HG02642 (cell line): Measurements from ENCODE around the gene KDM2B.

Experiments
- ATAC-seq: cut with Tn5 transposase; IDR thresholded peaks from one replicate; pipeline ENCODE4 v1.9.1; 2021; ENCODE audit warnings: mild to moderate bottlenecking; ENCODE audit not compliant: unreplicated experiment, poor library complexity

Gene KDM2B

DNA sequence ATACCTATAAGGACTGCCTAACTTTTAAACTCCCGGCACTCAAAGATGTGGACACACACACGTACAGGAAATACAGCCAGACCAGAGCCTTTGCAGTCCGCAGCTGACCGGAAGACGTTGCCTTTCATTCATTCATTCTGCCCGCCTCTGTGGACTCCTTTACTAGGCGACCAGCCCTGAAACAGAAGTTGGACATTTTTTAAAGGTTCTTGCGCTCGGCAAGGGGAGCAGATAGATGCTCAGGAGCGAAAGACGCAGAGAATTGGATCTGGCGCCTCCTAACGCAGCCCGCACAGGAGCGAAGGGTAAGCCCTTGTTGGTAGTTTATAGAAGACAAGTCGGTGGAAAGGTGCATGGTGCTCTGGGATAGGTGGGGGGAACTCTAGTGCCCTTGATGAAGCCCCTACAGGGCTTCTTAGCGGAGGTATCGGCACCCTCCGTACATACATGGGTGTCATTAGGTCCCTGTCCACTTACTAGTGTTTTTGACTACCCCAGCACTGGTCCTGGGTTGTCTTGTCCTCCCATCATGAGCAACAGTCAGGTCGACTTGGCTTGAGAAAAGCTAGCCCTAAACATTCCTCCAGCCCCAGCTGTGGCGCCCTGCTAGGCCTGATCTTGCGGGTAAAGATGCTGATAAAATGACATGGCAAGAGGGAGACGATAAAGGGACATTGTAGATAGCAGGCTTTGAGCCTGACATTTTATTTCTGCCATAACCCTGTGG, at the start of gene KDM2B:
Gene KDM2B (minus strand): TSS at position 65 of the 727 bp plus-strand sequence. CDS start 112 bp downstream, outside the sequence.
- no peak for ATAC-seq

DNA sequence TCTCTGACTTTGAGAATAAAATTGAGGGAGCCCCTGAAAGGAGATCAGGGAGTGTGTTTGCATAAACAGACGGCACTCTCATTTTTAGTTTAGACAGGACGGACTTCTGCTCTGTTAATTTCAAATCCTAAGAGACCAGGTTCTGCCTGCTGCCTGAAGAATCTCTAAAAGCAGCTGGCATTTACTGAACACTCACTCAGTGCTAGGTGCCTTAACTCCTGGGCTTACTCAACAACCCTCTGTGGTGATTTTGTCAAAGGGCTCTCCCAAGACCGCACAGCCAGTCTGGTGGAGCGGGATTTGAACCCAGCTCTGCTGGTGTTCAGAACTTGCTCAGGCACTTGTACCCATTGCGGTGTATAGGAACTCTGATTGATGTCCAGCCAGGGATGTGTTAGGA, 47.7 kb upstream of the KDM2B start:
- no peak for ATAC-seq

DNA sequence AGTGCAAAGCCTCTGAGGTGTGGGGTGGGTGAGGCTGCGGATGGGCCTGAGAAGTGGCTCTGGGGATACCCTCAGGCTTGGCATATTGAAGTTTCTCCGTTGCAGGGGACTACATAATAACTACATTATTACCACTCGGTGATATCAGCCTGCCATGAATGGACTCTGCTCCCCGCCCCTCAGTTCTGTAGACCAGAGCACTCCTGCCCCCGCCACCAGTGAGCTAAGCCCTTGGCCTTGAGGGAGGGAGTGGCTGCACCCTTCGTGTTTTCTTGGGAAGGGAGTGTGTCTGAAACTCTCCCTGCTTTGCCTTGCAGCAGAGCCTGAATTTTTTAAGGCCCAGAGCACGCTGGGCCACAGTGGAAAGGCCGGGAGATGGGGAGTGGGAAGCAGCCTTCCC, 47.2 kb upstream of the KDM2B start:
- no peak for ATAC-seq

DNA sequence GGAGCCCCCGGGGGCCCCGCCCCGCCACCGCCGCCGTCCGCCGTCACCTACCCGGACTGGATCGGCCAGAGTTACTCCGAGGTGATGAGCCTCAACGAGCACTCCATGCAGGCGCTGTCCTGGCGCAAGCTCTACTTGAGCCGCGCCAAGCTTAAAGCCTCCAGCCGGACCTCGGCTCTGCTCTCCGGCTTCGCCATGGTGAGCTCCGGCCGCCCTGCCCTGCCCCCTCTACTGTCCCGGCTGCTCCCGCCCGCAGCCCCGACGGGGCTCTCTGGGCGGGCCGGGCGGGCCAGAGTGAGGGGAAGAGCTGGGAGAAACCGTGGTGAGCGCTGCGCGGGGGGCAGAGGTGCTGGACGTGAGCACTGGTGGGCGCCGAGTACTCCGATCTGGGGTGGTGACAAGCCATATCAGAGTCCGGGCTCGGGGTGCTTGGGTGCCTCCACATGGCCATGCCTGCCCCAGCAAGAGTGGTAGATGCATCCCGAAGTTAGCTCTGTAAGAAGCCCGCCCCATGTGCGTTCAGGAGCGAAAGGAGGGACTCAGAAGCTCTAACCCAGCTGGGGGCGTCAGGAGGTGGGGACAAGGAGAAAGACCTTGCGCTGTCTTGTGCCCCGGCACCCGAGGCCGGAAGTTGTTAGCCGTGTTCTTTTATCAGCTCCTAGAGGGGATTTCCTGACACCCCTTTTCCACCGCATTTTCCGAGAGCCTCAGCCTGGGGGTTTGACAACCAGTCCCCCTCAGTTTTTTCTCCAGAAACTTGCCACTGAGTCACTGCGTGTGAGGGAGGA, 46.2 kb upstream of the KDM2B start:
- ATAC-seq: peak; percentile 36

DNA sequence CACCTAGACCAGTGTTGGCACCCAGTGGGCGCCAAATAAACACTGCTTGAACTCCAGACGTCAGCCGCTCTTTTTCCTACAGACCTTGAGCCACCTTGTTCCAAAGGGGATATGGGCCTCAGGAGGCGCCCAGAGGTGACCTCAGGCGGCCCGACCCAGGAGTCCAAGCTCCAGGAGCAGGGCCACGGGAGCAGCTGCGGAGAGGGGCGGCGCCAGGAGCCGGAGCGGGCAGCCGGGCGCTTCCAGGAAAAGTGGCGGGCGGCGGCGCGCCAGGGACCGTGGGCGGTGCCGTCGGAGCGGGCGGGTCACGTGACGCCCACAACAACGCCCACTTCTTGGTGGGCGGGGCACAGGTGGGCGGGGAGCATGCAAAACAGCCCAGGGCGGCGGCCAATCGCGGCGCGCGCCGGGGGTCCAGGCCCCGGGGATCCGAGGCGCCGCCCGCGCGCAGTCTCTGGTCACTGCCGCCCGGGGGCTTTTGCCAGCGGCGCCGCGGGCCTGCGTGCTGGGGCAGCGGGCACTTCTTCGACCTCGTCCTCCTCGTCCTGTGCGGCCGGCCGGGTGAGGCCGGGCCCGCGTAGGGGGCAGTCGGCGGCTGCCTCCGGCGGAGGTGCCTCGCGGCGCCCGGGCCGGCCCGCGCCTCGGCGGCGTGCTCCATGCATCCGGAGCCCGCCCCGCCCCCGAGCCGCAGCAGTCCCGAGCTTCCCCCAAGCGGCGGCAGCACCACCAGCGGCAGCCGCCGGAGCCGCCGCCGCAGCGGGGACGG, 45.4 kb upstream of the KDM2B start, which contains the start of gene ORAI1:
Gene ORAI1 (plus strand): TSS at position 444 of the 766 bp plus-strand sequence.
- peak; percentile 77 for ATAC-seq

DNA sequence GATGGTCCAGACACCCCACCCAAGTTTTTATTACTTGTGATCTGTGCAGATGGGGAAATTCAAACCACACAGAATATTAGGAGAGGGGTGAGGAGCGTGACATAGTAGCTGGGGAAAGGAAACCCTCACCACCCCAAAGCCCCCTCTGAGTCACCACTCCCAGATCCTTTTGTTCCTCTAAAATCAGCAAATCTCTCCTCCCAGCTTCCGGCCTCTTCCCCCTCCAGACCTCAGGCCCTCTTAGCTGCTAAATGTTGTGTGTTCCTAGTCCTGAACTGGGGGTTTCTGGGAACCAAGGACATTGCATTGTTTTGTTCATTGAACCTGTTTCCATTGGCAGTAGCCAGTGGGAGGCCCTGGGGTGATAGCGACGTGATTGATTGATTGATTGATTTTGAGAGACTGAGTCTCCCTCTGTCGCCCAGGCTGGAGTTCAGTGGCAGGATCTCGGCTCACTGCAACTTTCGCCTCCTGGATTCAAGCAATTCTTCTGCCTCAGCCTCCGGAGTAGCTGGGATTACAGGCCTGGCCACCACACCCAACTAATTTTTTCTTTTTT, 39.6 kb upstream of the KDM2B start:
- no peak for ATAC-seq

DNA sequence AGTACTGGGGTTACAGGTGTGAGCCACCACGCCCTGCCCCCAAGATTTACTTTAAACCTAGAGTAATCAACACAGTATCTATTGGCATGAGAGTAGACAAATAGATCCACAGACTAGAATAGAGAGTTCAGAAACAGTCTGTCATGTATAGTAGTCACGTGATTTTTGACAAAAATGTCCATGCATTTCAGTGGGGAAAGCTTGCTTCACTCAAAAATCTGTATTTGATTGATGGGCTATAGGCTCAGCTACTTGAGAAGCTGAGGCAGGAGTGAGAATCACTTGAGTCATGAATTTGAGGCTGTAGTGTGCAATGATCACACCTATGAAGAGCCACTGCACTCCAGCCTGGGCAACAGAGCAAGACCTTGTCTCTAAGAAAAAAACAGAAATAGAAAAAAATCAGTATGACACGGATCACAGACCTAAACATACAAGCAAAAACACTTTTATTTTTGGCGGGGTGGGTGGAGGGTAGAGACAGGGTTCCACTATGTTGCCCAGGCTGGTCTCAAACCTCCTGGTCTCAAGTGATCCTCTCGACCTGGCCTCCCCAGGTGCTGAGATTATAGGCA, 37.9 kb upstream of the KDM2B start:
- ATAC-seq: no peak

DNA sequence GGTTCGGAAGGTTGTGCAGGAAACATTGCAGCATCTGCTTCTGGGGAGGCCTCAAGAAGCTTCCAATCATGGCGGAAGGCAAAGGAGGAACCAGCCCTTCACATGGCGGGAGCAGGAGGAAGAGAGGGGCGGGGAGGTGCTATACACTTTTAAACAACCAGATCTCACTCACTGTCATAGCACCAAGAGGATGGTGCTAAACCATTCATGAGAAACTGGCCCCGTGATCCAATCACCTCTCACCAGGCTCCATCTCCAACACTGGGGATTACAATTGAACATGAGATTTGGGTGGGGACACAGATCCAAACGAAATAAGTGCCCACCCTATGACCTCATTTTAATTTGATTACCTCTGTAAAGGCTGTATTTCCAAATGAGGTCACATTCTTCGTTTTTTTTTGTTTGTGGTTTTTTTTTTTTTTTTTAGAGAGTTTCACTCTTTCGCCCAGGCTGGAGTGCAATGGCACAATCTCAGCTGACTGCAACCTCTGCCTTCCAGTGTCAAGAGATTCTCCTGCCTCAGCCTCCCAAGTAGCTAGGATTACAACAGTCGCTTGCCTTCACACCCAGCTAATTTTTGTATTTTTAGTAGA, 34.1 kb upstream of the KDM2B start:
- ATAC-seq: no peak

DNA sequence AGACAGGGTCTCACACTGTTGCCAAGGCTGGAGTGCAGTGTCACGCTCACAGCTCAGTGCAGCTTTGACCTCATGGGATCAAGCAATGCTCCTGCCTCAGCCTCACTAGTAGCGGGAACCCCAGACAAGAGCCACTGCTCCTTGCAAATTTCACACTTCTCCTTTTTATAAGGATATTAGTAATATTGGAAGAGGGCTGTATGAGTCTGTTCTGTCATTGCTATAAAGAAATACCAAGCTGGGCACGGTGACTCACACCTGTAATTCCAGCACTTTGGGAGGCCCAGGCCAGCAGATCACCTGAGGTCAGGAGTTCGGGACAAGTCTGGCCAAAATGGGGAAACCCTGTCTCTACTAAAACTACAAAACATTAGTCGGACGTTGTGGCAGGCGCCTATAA, 32.6 kb upstream of the KDM2B start:
- ATAC-seq: no peak

DNA sequence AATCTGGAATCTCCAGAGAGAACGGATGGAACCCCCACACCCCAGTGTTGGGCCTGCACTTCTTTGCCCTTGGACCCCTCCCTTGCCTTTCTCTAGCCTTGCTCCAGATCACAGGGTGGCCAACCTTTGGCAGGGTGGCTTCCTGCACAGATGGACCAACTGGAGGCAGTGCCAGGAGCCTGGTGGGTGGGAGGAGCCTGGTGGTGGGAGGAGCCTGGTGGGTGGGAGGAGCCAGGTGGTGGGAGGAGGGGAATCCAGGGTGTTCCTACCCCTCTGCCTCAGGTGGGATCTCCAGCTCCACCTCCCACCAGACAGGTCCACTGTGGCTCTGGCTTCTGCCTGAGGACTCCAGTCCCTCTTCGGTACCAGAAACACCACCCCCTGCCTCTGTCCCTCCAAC, 30.5 kb upstream of the KDM2B start:
- no peak for ATAC-seq

DNA sequence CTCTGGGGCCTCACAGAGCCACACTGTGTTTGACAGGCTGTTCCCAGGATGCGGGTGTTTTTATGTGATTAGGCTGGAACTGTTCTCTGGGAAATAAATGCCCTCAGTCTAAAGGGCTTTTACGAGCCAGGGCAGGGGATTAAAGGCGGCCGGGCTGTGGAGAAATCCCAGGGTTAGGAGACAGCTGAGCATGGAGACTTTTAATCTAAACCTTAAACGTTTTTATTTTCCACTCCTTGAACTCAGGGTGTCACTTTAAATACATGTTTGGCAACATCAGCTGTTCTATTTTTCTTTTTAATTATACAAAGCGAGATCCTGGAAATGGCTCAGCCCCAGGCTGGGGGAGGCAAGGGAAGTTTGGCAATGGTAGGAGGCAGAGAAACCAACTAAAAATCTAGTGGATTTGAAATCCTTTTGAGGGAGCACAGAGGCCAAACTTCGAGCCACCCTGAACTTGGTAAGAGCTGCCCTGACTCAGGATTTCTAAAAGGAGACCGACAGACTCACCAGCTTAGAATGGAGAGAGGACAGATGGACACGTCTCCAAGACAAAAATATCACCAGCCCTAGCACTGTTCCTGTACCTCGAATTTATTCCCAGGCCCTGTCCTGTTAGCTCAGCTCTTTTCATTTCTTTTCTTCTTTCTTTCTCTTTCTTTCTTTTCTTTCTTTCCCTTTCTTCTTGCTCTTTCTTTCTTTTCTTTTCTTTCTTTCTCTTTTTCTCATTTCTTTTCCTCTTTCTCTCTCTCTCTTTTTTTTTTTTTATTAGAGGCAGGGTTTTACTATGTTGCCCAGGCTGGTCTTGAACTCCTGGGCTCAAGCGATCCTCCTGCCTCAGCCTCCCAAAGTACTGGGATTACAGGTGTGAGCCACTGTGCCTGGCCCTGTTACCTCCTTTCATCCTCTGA, 29.7 kb upstream of the KDM2B start:
- no peak for ATAC-seq

DNA sequence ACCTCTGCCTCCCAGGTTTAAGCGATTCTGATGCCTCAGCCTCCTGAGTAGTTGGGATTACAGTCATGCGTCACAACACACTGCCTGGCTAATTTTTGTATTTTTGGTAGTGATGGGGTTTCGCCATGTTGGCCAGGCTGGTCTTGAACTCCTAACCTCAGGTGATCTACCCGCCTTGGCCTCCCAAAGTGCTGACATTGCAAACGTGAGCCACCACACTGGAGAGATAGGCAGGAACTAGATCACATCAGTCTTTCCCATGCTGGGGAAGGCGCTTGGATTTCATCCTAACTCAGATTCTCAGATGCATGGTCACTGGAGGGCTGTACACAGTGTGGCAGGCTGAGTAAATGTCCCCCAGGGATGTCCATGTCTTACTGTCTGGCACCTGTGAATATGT, 27.5 kb upstream of the KDM2B start:
- no peak for ATAC-seq

DNA sequence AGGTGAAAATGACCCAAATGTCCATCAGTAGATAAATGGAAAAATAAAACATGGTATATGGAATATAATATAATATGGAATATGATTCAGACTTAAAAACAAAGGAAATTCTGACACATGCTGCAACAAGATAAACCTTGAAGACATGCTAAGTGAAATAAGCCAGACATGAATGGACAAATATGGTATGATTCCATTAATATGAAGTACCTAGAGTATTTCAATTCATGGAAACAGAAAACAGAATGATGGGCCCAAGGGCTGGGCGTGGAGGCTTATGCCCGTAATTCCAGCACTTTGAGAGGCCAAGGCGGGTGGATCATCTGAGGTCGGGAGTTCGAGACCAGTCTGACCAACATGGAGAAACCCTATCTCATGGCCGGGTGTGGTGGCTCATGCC, 22.8 kb upstream of the KDM2B start:
- no peak for ATAC-seq

DNA sequence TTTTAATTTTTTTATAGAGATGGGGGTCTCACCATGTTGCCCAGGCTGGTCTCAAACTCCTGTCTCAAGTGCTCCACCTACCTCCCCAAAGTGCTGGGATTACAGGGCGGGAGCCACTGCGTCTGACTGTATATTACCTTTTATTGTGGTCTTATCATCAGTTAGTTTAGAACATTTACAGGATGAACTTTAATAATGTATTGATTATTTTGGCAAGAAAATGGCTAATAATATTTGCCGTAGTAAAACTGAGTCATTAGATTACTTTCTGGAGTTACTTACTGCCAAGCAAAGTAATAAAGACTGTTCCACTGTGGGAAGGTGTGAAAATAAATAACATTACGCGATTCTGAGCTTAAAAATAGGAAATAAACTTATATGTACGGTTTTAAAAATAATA, 21.9 kb upstream of the KDM2B start:
- ATAC-seq: no peak

DNA sequence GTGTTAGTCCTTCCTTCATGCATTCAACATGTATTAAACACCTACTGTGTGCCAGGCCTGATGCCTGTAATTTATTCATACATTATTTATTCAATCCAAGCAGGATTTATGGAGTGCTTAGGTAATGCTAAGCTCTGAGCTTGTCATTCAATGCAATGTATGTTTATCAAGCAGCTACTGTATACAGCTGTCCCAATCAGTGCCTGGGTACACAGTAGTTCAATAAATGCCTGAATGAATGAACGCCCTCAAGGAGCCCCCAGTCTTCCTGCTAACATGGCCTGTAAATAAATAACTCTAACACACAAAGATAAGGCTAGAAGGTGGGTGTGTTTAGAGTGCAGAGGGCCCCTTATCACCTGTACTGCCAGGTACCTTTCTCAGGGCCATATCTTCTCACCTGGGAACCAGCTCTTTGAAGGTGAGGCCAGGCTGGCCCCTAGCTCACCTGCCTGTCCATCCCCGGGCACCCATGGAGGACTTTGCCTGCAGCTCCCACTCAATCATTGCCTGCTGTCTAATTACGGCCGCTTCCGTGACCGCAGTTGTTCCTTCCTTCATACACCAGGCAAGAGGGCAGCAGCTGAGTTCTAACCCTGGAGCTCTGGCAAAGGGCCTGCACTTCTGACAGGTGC, 20.0 kb upstream of the KDM2B start:
- no peak for ATAC-seq

DNA sequence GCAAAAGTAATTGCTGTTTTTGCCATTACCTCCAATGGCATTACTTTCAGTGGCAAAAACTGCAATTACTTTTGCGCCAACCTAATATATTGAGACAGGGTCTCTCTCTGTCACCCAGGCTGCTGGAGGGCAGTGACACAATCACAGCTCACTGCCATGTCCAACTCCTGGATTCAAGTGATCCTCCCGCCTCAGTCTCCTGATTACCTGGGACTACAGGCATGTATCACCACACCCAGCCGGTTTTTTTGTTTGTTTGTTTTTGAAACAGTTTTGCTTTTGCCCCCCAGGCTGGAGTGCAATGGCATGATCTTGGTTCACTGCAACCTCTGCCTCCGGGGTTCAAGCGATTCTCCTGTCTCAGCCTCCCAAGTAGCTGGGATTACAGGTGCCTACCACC, 15.7 kb upstream of the KDM2B start:
- ATAC-seq: no peak

DNA sequence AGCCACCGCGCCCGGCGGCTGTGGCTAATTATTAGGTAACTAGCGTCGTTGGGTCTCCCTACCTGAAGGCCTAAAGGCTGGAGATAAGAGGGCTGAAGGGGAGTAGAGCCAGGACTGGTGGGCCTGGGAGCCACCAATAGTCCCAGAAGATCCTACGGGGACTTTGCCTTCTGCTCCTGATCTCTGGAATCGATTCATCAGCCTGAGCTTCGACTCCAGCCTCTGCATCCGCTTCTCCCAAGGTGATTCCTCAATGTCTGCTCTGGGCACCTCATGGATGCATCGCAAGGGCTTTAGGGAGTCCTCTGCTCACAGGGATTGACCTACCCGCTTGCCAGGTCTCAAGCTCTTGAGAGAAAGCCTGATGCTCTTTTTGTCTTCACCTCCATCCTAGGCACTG, 14.7 kb upstream of the KDM2B start:
- ATAC-seq: no peak

DNA sequence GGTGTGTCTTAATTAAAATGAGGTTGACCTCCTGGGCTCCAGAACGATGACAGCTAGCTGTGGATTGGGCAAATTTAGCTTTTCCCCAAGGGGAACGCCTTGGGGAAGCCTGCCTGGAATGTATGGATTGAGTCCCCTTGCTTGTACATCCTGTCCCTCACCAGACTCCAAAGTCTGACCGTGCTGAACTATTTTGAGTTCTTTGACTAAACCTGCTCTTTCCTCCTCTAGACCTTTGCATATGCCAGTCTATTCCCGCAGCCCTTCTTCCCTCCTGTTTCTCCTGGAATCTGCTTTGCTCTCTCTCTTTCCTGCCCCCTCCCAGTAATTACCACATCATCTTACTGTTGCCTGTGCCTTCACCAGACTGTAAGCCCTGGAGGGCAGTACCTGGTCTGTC, 11.5 kb upstream of the KDM2B start:
- ATAC-seq: no peak
